ENCODE results near the gene MYO1C.

MYO1C gene, protein sequence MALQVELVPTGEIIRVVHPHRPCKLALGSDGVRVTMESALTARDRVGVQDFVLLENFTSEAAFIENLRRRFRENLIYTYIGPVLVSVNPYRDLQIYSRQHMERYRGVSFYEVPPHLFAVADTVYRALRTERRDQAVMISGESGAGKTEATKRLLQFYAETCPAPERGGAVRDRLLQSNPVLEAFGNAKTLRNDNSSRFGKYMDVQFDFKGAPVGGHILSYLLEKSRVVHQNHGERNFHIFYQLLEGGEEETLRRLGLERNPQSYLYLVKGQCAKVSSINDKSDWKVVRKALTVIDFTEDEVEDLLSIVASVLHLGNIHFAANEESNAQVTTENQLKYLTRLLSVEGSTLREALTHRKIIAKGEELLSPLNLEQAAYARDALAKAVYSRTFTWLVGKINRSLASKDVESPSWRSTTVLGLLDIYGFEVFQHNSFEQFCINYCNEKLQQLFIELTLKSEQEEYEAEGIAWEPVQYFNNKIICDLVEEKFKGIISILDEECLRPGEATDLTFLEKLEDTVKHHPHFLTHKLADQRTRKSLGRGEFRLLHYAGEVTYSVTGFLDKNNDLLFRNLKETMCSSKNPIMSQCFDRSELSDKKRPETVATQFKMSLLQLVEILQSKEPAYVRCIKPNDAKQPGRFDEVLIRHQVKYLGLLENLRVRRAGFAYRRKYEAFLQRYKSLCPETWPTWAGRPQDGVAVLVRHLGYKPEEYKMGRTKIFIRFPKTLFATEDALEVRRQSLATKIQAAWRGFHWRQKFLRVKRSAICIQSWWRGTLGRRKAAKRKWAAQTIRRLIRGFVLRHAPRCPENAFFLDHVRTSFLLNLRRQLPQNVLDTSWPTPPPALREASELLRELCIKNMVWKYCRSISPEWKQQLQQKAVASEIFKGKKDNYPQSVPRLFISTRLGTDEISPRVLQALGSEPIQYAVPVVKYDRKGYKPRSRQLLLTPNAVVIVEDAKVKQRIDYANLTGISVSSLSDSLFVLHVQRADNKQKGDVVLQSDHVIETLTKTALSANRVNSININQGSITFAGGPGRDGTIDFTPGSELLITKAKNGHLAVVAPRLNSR

GRCh38 chr17:1492249-1493206 is at the start of gene MYO1C:
TSS of gene MYO1C (minus strand) at chr17:1492686. CDS start at chr17:1492487, 199 bp downstream.
- peak within 1 kb of the TSS; percentile 4; the same call in 1 of the 2 replicates for H3K27ac ChIP-seq
- H3K9me3 ChIP-seq (ENCODE audit: low read depth, low read length), result no peaks in the 10 kb centered on the region
- TF ChIP-seq POLR2AphosphoS5 (IDR thresholded peaks at IDR 0.05; ENCODE audit: borderline replicate concordance, low read depth, low read length), result no peak
- TF ChIP-seq FOXP2 (optimal IDR thresholded peaks at IDR 0.05; ENCODE audit: control extremely low read depth, extremely low read length, insufficient read depth), result no peak
- TF ChIP-seq EZH2 (IDR thresholded peaks at IDR 0.05), result no peak
- no peak for DNase-seq (ENCODE audit: low read depth, low spot score)
- H3K36me3 ChIP-seq (ENCODE audit: insufficient read depth, low read length), result no peaks in the 10 kb centered on the region
- no peak within 1 kb of the TSS for H3K9ac ChIP-seq (ENCODE audit: insufficient read length)
- peak within 1 kb of the TSS; percentile 59 for H3K4me3 ChIP-seq

DNA sequence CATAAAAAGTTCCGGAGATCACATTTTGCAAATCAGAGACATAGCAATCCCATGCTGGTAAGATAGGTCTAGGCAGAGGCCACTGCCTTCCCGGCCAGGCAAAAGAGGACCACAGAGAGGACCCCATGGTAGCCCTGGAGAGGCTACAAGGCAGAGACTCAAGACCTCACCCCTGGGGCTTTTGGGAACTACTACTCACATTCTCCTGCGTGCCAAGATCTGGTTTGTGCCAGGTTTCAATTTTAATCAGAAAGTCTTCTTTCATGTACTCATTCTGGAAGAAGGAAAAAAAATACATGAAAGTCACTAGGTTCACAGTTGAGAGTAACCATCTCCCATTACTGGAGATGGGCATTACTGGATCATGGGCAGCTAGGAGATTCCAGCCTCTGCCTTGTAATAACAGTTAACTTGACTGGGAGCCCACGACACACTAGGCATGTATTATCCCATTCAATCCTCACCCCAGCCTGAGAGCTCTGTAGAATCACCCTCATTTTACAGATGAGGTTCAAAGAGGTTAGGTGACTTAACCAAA is 49.0 kb upstream of the MYO1C start:
- H3K9ac ChIP-seq (ENCODE audit: insufficient read length), result no peak overlapping the region
- H3K36me3 ChIP-seq (ENCODE audit: insufficient read depth, low read length), result peaks cover 36% of the 10 kb centered on the region
- H3K27ac ChIP-seq, result no peak overlapping the region
- no peak for DNase-seq (ENCODE audit: low read depth, low spot score)
- no peaks in the 10 kb centered on the region for H3K9me3 ChIP-seq (ENCODE audit: low read depth, low read length)
- no peak overlapping the region for H3K4me3 ChIP-seq
- TF ChIP-seq EZH2 (IDR thresholded peaks at IDR 0.05) (no peak), POLR2AphosphoS5 (IDR thresholded peaks at IDR 0.05; ENCODE audit: borderline replicate concordance, low read depth, low read length) (no peak), FOXP2 (optimal IDR thresholded peaks at IDR 0.05; ENCODE audit: control extremely low read depth, extremely low read length, insufficient read depth) (no peak)

DNA sequence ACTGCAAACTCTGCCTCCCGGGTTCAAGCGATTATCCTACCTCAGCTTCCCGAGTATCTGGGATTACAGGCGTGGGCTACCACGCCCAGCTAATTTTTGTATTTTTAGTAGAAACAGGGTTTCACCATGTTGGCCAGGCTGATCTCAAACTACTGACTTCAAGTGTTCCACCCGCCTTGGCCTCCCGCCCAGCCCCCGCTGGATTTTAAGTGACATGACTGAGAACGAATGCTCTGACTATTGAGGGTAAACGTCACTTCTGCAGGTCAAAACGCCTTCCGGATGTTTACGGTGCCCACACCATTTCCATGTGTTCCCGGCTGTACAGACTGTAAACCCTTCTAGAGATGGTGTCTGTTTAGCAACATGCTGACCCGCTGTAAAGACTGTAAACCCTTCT is 47.3 kb upstream of the MYO1C start:
- peaks cover 35% of the 10 kb centered on the region for H3K36me3 ChIP-seq (ENCODE audit: insufficient read depth, low read length)
- no peaks in the 10 kb centered on the region for H3K9me3 ChIP-seq (ENCODE audit: low read depth, low read length)
- H3K9ac ChIP-seq (ENCODE audit: insufficient read length), result no peak overlapping the region

GRCh38 chr17:1535737-1536136 is 43.3 kb upstream of the MYO1C start:
- Histone ChIP-seq H3K9ac (ENCODE audit: insufficient read length) (no peak overlapping the region), H3K27ac (peak overlapping the region; percentile 31; the same call in 1 of the 2 replicates), H3K9me3 (ENCODE audit: low read depth, low read length) (no peaks in the 10 kb centered on the region), H3K36me3 (ENCODE audit: insufficient read depth, low read length) (peaks cover 30% of the 10 kb centered on the region; the same call in 1 of the 2 replicates), H3K4me3 (no peak overlapping the region)
- TF ChIP-seq EZH2 (IDR thresholded peaks at IDR 0.05), result no peak
- TF ChIP-seq POLR2AphosphoS5 (IDR thresholded peaks at IDR 0.05; ENCODE audit: borderline replicate concordance, low read depth, low read length), result no peak
- no peak for TF ChIP-seq FOXP2 (optimal IDR thresholded peaks at IDR 0.05; ENCODE audit: control extremely low read depth, extremely low read length, insufficient read depth)
- no peak for DNase-seq (ENCODE audit: low read depth, low spot score)

More for the DNA sequence above, 47.3 kb upstream of the MYO1C start:
- TF ChIP-seq EZH2 (IDR thresholded peaks at IDR 0.05) (no peak), FOXP2 (optimal IDR thresholded peaks at IDR 0.05; ENCODE audit: control extremely low read depth, extremely low read length, insufficient read depth) (no peak), POLR2AphosphoS5 (IDR thresholded peaks at IDR 0.05; ENCODE audit: borderline replicate concordance, low read depth, low read length) (no peak)
- Histone ChIP-seq H3K4me3 (no peak overlapping the region), H3K27ac (no peak overlapping the region)
- no peak for DNase-seq (ENCODE audit: low read depth, low spot score)

DNA sequence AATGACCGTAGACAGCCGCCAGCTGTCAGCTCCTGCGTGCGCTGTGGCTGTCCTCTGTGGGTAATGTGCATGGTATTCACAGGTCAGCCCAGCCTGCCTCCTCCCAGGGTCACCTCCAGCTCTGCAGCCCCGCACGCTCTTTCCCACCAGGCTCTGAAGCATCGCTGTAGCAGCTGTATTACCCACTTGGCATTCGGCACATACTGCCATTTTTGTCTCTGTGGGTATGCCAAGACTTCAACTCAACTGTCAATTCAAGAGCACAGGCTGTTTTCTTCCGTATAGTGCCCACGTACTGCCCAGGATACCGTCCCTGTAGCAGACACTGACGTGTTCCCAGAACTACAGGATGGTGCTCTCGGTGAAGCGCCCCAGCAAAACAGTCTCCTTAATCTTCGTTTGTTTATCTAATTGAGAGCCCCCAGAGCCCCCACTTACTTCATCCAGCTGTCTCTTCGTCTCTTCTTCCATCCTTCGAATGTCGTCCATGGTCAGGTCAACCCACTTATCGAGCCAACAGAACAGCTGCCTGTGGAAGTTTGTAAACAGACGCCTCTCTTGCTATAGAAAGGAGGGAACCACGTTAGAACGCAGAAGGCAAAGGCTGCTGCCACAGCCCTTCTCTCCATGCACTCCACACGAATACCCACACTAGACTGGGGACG is 41.3 kb upstream of the MYO1C start:
- Histone ChIP-seq H3K9me3 (ENCODE audit: low read depth, low read length) (no peaks in the 10 kb centered on the region), H3K36me3 (ENCODE audit: insufficient read depth, low read length) (peaks cover 25% of the 10 kb centered on the region; the same call in 1 of the 2 replicates), H3K4me3 (no peak overlapping the region), H3K27ac (no peak overlapping the region), H3K9ac (ENCODE audit: insufficient read length) (no peak overlapping the region)
- no peak for DNase-seq (ENCODE audit: low read depth, low spot score)
- TF ChIP-seq EZH2 (IDR thresholded peaks at IDR 0.05) (no peak), FOXP2 (optimal IDR thresholded peaks at IDR 0.05; ENCODE audit: control extremely low read depth, extremely low read length, insufficient read depth) (no peak), POLR2AphosphoS5 (IDR thresholded peaks at IDR 0.05; ENCODE audit: borderline replicate concordance, low read depth, low read length) (no peak)

DNA sequence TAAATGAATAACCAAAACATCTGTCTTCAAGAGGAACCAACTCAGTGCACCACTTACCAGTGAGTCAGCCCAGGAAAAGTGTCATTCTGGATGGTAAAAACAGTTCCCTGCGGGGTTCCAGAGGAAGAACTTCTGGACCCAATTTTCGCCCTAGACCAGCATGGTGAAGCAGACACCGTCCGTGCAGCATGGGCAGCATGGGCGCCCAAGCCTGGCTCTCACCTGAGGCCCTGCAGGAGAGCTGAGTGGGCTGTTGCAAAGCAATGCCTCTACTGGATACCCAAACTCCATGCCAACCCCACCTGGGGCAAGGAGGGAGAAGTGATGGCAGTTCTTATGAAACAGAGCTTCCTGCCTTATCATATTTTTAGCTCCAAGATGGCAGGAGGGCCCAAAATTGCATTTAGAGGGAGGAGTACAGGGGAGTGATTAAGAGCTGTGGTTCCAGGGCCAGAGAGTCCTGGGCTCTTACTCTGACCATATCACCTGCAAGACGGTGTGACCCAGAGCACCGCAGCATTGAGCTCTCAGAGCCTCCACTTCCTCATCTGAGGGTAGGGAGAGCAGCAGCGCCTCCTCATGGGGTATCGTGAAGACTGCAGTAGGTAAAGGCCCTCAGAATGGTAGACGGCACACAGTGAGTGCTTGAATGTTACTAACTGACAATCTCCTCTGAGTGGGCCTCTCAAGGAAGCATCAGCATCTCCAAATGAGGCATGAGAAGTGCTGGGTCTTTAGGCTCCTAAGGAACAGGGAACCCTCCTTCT is 40.5 kb upstream of the MYO1C start:
- Histone ChIP-seq H3K9me3 (ENCODE audit: low read depth, low read length) (no peaks in the 10 kb centered on the region), H3K4me3 (no peak overlapping the region), H3K27ac (no peak overlapping the region), H3K36me3 (ENCODE audit: insufficient read depth, low read length) (peaks cover 19% of the 10 kb centered on the region; the same call in 1 of the 2 replicates), H3K9ac (ENCODE audit: insufficient read length) (no peak overlapping the region)
- no peak for TF ChIP-seq POLR2AphosphoS5 (IDR thresholded peaks at IDR 0.05; ENCODE audit: borderline replicate concordance, low read depth, low read length)
- no peak for TF ChIP-seq FOXP2 (optimal IDR thresholded peaks at IDR 0.05; ENCODE audit: control extremely low read depth, extremely low read length, insufficient read depth)
- TF ChIP-seq EZH2 (IDR thresholded peaks at IDR 0.05), result no peak
- DNase-seq (ENCODE audit: low read depth, low spot score), result no peak

Measured in SK-N-MC (cell line).